ENCODE data around the gene RNF208. TPM values are rescaled to one million over a fixed set of nuclear protein-coding genes. Genes with fewer than 3 reads are reported as not detected.

Gene RNF208
- total and polyA plus RNA-seq, 2 donors (not counting 1 experiment from before 2014, with no cell fraction given) = 1.1 to 1.4 TPM

GRCh38 chr9:137265496-137266161 lies 43.6 kb upstream of the RNF208 start:
- no peak for TF ChIP-seq CTCF (IDR thresholded peaks at IDR 0.05)
- TF ChIP-seq EZH2 (IDR thresholded peaks at IDR 0.05; ENCODE audit: borderline replicate concordance, insufficient read depth, low read depth, low read length, poor library complexity, severe bottlenecking) = no peak
- ChIA-PET CTCF (no interaction called here), POLR2A (interaction anchor here (0.6 kb wide), 1 partner anchor 346 kb away, joined by 3 read pairs; no protein-coding TSS in a partner anchor)
- DNase-seq (no peak), ATAC-seq (ENCODE audit: low read depth) (no peak)
- Histone ChIP-seq H2AFZ (ENCODE audit: insufficient read depth, low read depth, low read length, poor library complexity, severe bottlenecking) (no peak overlapping the region), H3K4me3 (ENCODE audit: control extremely low read depth in 1 of 5, extremely low read depth in 1 of 5, insufficient read depth in 1 of 5, low read depth in 2 of 5, low read length in 4 of 5) (no peak overlapping the region), H3K9ac (ENCODE audit: low read length) (no peak overlapping the region), H4K20me1 (ENCODE audit: control insufficient read depth, insufficient read depth, low read length, poor library complexity, severe bottlenecking) (peaks cover 33% of the 10 kb centered on the region), H3K27ac (ENCODE audit: low read length in 2 of 2) (no peak overlapping the region), H3K9me3 (ENCODE audit: control extremely low read depth in 1 of 3, control insufficient read depth in 2 of 3, insufficient read depth in 1 of 3, low read length in 2 of 3) (no peaks in the 10 kb centered on the region), H3K4me2 (replicated peaks; ENCODE audit: low read depth, low read length, poor library complexity, severe bottlenecking) (no peak overlapping the region), H3K36me3 (replicated peaks in 1 of 2; ENCODE audit: control extremely low read depth in 1 of 2, control insufficient read depth in 1 of 2, extremely low read depth in 1 of 2, insufficient read depth in 2 of 2, low read length in 1 of 2) (peaks cover 0 to 27% of the 10 kb centered on the region in 2 experiments), H3K79me2 (ENCODE audit: control insufficient read depth, insufficient read depth, low read length) (peaks cover 17% of the 10 kb centered on the region), H3K27me3 (replicated peaks in 1 of 4; ENCODE audit: control extremely low read depth in 1 of 4, control insufficient read depth in 3 of 4, insufficient read depth in 4 of 4, low read length in 3 of 4) (no peaks in the 10 kb centered on the region), H3K4me1 (ENCODE audit: control insufficient read depth in 2 of 2, insufficient read depth in 2 of 2, low read length in 2 of 2) (peaks cover 11 to 41% of the 10 kb centered on the region in 2 donors)
- H3K4me3 Mint-ChIP-seq = no peak overlapping the region
- 92% methylated on average over 26 of the region's 29 CpGs for WGBS (ENCODE audit: insufficient coverage)
- no peaks in the 10 kb centered on the region for H3K9me3 Mint-ChIP-seq (ENCODE audit: insufficient read depth)
- intact Hi-C loops (cut with micrococcal nuclease) = no loop called here
- no peaks in the 10 kb centered on the region for H3K27me3 Mint-ChIP-seq
- no peak overlapping the region for H3K27ac Mint-ChIP-seq
- peaks cover 25% of the 10 kb centered on the region for H3K4me1 Mint-ChIP-seq

- H3K9me3 ChIP-seq (ENCODE audit: control extremely low read depth in 1 of 3, control insufficient read depth in 2 of 3, insufficient read depth in 1 of 3, low read length in 2 of 3) = no peaks in the 10 kb centered on the region
- no peak overlapping the region for H3K27ac Mint-ChIP-seq
- peaks cover 20% of the 10 kb centered on the region for H3K79me2 ChIP-seq (ENCODE audit: control insufficient read depth, insufficient read depth, low read length)
- no peak overlapping the region for H3K4me2 ChIP-seq (replicated peaks; ENCODE audit: low read depth, low read length, poor library complexity, severe bottlenecking)
- H3K4me3 ChIP-seq (ENCODE audit: control extremely low read depth in 1 of 5, extremely low read depth in 1 of 5, insufficient read depth in 1 of 5, low read depth in 2 of 5, low read length in 4 of 5) = no peak overlapping the region
- DNase-seq = no peak
- no peak overlapping the region for H3K9ac ChIP-seq (ENCODE audit: low read length)
- peaks cover 15% of the 10 kb centered on the region for H3K4me1 Mint-ChIP-seq
- ChIA-PET CTCF (interaction anchor here (1.2 to 1.4 kb wide), 3 partner anchors 9 to 29 kb away, joined by 3 read pairs; partner anchors contain the start of genes NELFB and TUBB4B), POLR2A (interaction anchor here (0.6 kb wide), 2 partner anchors 54 to 326 kb away, joined by 3 to 4 read pairs; no protein-coding TSS in a partner anchor)
- no peak overlapping the region for H3K4me3 Mint-ChIP-seq
- no peak overlapping the region for H2AFZ ChIP-seq (ENCODE audit: insufficient read depth, low read depth, low read length, poor library complexity, severe bottlenecking)
- ATAC-seq (ENCODE audit: low read depth) = no peak
- H3K27me3 ChIP-seq (replicated peaks in 1 of 4; ENCODE audit: control extremely low read depth in 1 of 4, control insufficient read depth in 3 of 4, insufficient read depth in 4 of 4, low read length in 3 of 4) = no peaks in the 10 kb centered on the region
- H4K20me1 ChIP-seq (ENCODE audit: control insufficient read depth, insufficient read depth, low read length, poor library complexity, severe bottlenecking) = peaks cover 33% of the 10 kb centered on the region
- intact Hi-C loops (cut with micrococcal nuclease) = no loop called here
- peaks cover 0 to 25% of the 10 kb centered on the region in 2 experiments for H3K36me3 ChIP-seq (replicated peaks in 1 of 2; ENCODE audit: control extremely low read depth in 1 of 2, control insufficient read depth in 1 of 2, extremely low read depth in 1 of 2, insufficient read depth in 2 of 2, low read length in 1 of 2)
- H3K4me1 ChIP-seq (ENCODE audit: control insufficient read depth in 2 of 2, insufficient read depth in 2 of 2, low read length in 2 of 2) = peaks cover 5 to 25% of the 10 kb centered on the region in 2 donors
- 98% methylated on average over 22 of the region's 22 CpGs for WGBS (ENCODE audit: insufficient coverage)
- no peaks in the 10 kb centered on the region for H3K27me3 Mint-ChIP-seq
- no peaks in the 10 kb centered on the region for H3K9me3 Mint-ChIP-seq (ENCODE audit: insufficient read depth)
- H3K27ac ChIP-seq (ENCODE audit: low read length in 2 of 2) = no peak overlapping the region
- TF ChIP-seq EZH2 (IDR thresholded peaks at IDR 0.05; ENCODE audit: borderline replicate concordance, insufficient read depth, low read depth, low read length, poor library complexity, severe bottlenecking) (no peak), CTCF (IDR thresholded peaks at IDR 0.05) (no peak)
These were observed 42.0 kb upstream of the RNF208 start for GRCh38 chr9:137264067-137264466.

Data from B cell (primary cell).